K562 (cell line): ENCODE measurements around the gene KIAA0513. TPM values are rescaled to one million over a fixed set of nuclear protein-coding genes. Genes with fewer than 3 reads are reported as not detected.
A peak's percentile ranks its signal among the peaks of the same experiment; 100 is the strongest.

Source experiments
- ARID4B ChIP-seq: sonication (generic); formaldehyde crosslinking; IDR thresholded peaks from 2 replicates; pipeline ENCODE4 v1.8.0; 2022; ENCODE audit warnings: mild to moderate bottlenecking, missing genetic modification reagents
- CBX1 ChIP-seq: sonication (generic); IDR thresholded peaks from 2 replicates; pipeline ENCODE4 v1.6.1; 2016; ENCODE audit warnings: antibody characterized with exemption, low read depth, mild to moderate bottlenecking
- CHD2 ChIP-seq: IDR thresholded peaks from 2 replicates; pipeline ENCODE4 v1.6.1; 2011; ENCODE audit warnings: low read depth, low read length
- CLOCK ChIP-seq: fragments of 250-450 bp; sonication (Bioruptor Pico); IDR thresholded peaks from 2 replicates; pipeline ENCODE4 v1.4.0; 2020; ENCODE audit warnings: mild to moderate bottlenecking, moderate library complexity, borderline replicate concordance
- FOXM1 ChIP-seq, 2 experiments: fragments of 450-650 bp in 1 of 2; sonication (generic) in 1 of 2; formaldehyde crosslinking in 1 of 2; IDR thresholded peaks; 2 replicates each; pipeline versions ENCODE4 v1.6.1 to v1.9.0; 2017 to 2022; ENCODE audit warnings: low read depth in 2 of 2, mild to moderate bottlenecking in 2 of 2, missing genetic modification reagents in 1 of 2, moderate library complexity in 1 of 2
- HMG20A ChIP-seq: fragments of 450-650 bp; formaldehyde crosslinking; conservative IDR thresholded peaks from 2 replicates; pipeline ENCODE4 v1.4.0; 2020; ENCODE audit warnings: mild to moderate bottlenecking, mixed read lengths
- OTX1 ChIP-seq: fragments of 450-650 bp; formaldehyde crosslinking; IDR thresholded peaks from 2 replicates; pipeline ENCODE4 v1.4.0; 2022; ENCODE audit warnings: mild to moderate bottlenecking
- SFPQ ChIP-seq: fragments of 200-400 bp; formaldehyde crosslinking; IDR thresholded peaks from 2 replicates; pipeline ENCODE4 v1.6.1; 2017; ENCODE audit warnings: mild to moderate bottlenecking, low read depth, low read length, moderate library complexity
- TAF7 ChIP-seq: fragments of 450-650 bp; IDR thresholded peaks from 2 replicates; pipeline ENCODE4 v1.6.1; 2016; ENCODE audit warnings: missing genetic modification characterization, missing compliant biosample characterization
- ZBTB34 ChIP-seq: fragments of 250-450 bp; sonication (Bioruptor Pico); IDR thresholded peaks from 2 replicates; pipeline ENCODE4 v1.8.0; 2021; ENCODE audit warnings: mild to moderate bottlenecking, moderate library complexity
- ZSCAN29 ChIP-seq: fragments of 450-650 bp; IDR thresholded peaks from 2 replicates; pipeline ENCODE4 v1.6.1; 2017
- polyA plus RNA-seq, 8 experiments: library from polyadenylated mRNA; depleted of rRNA in 4 of 8; stranded (reverse) in 5 of 8; unstranded in 3 of 8; fragments of >200 nt; fragmentation: Nextera tagmentation in 2 of 8; fragmentation: Illumina TruSeq in 1 of 8; extraction: Ambion mirVana in 2 of 8; extraction: Trizol in 1 of 8; gene quantifications; 2 replicates each; pipeline versions ENCODE4 v1.2.1 to v1.2.3, GENCODE V29; 2011 to 2014; ENCODE audit warnings: inconsistent platforms in 1 of 8, missing spikeins in 1 of 8
- total RNA-seq, 7 experiments: library from RNA; depleted of rRNA in 6 of 7; stranded (reverse); fragments of >200 nt in 6 of 7; fragmentation: Illumina TruSeq in 2 of 7; extraction: Trizol in 2 of 7; gene quantifications; 2 replicates each; pipeline versions ENCODE4 v1.2.1 to v1.2.3, GENCODE V29; 2011 to 2021; ENCODE audit warnings: low replicate concordance in 1 of 7
- TF ChIP-seq, protein P1 (sequence below), 2 experiments: IDR thresholded peaks; 2 replicates each; pipeline ENCODE4 v1.6.1; 2012; ENCODE audit warnings: improper control_type of control experiment in 2 of 2, low read depth in 2 of 2, low read length in 2 of 2, borderline replicate concordance in 1 of 2

Gene KIAA0513
- total and polyA plus RNA-seq, 9 of the 15 experiments (the other 6 are each of a cell fraction or from before 2014, with no cell fraction given) = 0.18 to 13.7 (median 10.2) TPM

DNA sequence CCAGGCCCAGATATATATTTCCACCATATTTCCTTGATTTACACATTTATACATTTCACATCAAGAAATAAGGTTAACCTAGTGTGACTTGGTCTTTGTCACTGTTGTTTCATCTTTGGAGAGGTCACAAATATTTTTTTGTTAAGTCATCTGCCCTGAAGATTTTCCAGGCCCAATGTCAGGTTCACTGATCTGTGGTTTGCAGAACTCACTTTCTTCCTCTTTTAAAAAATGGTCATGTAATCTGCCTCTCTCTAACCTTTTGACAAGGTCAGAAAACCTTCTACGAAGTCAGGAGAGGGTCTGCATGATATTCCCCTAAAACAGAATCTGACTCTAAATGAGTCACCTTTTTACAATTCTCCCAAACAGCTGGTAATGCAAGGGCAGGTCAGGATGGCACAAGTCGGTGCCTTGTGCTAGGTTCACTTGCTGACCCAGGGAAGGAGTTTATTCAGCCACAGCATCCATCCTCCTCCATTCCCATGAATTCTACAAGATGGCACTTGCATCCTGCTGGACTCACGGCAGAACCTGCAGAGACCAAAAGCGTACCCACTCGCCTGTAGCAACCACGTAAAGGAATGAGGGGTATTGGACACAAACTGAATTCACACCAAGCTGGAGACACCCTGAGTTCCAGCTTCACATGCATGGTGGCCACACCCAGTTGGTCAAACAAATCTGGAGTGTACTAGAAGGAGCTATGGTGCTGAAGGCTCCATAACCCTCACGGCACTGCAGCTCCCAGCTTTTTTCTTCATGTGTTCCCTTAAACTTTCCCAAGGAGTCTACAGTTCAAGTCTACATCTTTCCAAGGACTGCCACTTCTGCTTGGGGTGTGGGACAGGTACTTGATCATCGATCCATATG lies 1.6 kb upstream of the KIAA0513 start (continued):
- TF ChIP-seq OTX1 (CRISPR knock-in tag) (no peak), CHD2 (no peak), FOXM1 (IDR thresholded peaks at IDR 0.05; ENCODE audit: low read depth) (no peak), FOXM1 (CRISPR knock-in tag; IDR thresholded peaks at IDR 0.05; ENCODE audit: low read depth) (no peak), SFPQ (no peak), TAF7 (no peak), CBX1 (no peak), ZBTB34 (CRISPR knock-in tag) (no peak), ZSCAN29 (no peak), ARID4B (CRISPR knock-in tag) (no peak), HMG20A (CRISPR knock-in tag) (no peak), CLOCK (CRISPR knock-in tag) (no peak)
- TF ChIP-seq, protein P1, sequence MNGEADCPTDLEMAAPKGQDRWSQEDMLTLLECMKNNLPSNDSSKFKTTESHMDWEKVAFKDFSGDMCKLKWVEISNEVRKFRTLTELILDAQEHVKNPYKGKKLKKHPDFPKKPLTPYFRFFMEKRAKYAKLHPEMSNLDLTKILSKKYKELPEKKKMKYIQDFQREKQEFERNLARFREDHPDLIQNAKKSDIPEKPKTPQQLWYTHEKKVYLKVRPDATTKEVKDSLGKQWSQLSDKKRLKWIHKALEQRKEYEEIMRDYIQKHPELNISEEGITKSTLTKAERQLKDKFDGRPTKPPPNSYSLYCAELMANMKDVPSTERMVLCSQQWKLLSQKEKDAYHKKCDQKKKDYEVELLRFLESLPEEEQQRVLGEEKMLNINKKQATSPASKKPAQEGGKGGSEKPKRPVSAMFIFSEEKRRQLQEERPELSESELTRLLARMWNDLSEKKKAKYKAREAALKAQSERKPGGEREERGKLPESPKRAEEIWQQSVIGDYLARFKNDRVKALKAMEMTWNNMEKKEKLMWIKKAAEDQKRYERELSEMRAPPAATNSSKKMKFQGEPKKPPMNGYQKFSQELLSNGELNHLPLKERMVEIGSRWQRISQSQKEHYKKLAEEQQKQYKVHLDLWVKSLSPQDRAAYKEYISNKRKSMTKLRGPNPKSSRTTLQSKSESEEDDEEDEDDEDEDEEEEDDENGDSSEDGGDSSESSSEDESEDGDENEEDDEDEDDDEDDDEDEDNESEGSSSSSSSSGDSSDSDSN (IDR thresholded peaks at IDR 0.05; ENCODE audit: borderline replicate concordance in 1 of 2, low read depth in 2 of 2, low read length in 2 of 2) = 0 out of 4 replicates have a peak, but pooled peaks have one; percentile 64 to 65
